ENCODE results near the gene ZNF23. TPM values are rescaled to one million over a fixed set of nuclear protein-coding genes. Genes with fewer than 3 reads are reported as not detected.

ZNF23 gene
- total RNA-seq, 1 experiment from 2014 or later, result 11.1 TPM

GRCh38 chr16:71461686-71462648, at the start of gene ZNF23 (continued):
- no peak for TF ChIP-seq FOSL1 (IDR thresholded peaks at IDR 0.05; ENCODE audit: low read depth)
- no peak for TF ChIP-seq ATF3 (IDR thresholded peaks at IDR 0.05)
- peak; percentile 26 for TF ChIP-seq TCF7L2 (IDR thresholded peaks at IDR 0.05; ENCODE audit: borderline replicate concordance, extremely low read depth, insufficient read depth, insufficient read length)
- TF ChIP-seq JUND (IDR thresholded peaks at IDR 0.05), result no peak
- TF ChIP-seq ZFX (IDR thresholded peaks at IDR 0.05), result peak; percentile 60; the same call in 1 of the 2 replicates
- TF ChIP-seq EZH2phosphoT487 (IDR thresholded peaks at IDR 0.05; ENCODE audit: borderline replicate concordance), result no peak
- no peak for TF ChIP-seq ZNF274 (IDR thresholded peaks at IDR 0.05; ENCODE audit: low read depth, low read length)
- TF ChIP-seq CBX3 (IDR thresholded peaks at IDR 0.05; ENCODE audit: low read depth), result peak; percentile 61; the same call in 1 of the 2 replicates

- Histone ChIP-seq H3K4me2 (ENCODE audit: low read length) (no peak overlapping the region), H3K79me2 (ENCODE audit: insufficient read depth, low read length) (no peaks in the 10 kb centered on the region), H3K9me2 (ENCODE audit: insufficient read depth) (no peaks in the 10 kb centered on the region), H3K36me3 (ENCODE audit: control insufficient read depth in 1 of 2, insufficient read depth in 2 of 2, low read length in 2 of 2) (no peaks in the 10 kb centered on the region), H3K9ac (ENCODE audit: low read length) (no peak overlapping the region), H2AFZ (ENCODE audit: low read depth, low read length, poor library complexity, severe bottlenecking) (no peak overlapping the region), H4K20me1 (ENCODE audit: insufficient read depth) (no peaks in the 10 kb centered on the region), H3K27ac (ENCODE audit: low read depth, low read length) (no peak overlapping the region), H3K4me1 (ENCODE audit: control insufficient read depth in 1 of 2, insufficient read depth in 2 of 2, low read length in 2 of 2) (0 out of 4 replicates have a peak, but pooled peaks cover 0 to 3% of the 10 kb centered on the region in 2 experiments), H3K27me3 (ENCODE audit: insufficient read depth, low read length) (no peaks in the 10 kb centered on the region), H3K9me3 (ENCODE audit: control insufficient read depth in 1 of 2, insufficient read depth in 1 of 2, low read depth in 1 of 2, low read length in 2 of 2) (no peaks in the 10 kb centered on the region), H3K4me3 (replicated peaks in 1 of 2; ENCODE audit: low read depth in 1 of 2, low read length in 2 of 2) (no peak overlapping the region)
- CTCF ChIA-PET, result no interaction called here
- no TSS peak for BruUV-seq (replicated peaks)
- TF ChIP-seq EGR1 (IDR thresholded peaks at IDR 0.05; ENCODE audit: low read depth), result no peak
- no peak for TF ChIP-seq EZH2 (IDR thresholded peaks at IDR 0.05)
- no peak for TF ChIP-seq SP1 (IDR thresholded peaks at IDR 0.05; ENCODE audit: low read depth)
- no peak for TF ChIP-seq SIN3A (IDR thresholded peaks at IDR 0.05; ENCODE audit: low read depth)
- no peak for TF ChIP-seq RAD21 (IDR thresholded peaks at IDR 0.05; ENCODE audit: low read depth)
- DNase-seq (ENCODE audit: low read depth, low spot score) (no peak), ATAC-seq (no peak)
- intact Hi-C loops (cut with micrococcal nuclease), result no loop called here
- POLR2A ChIA-PET, result no interaction called here
- RAD21 ChIA-PET (ENCODE audit: low non-redundant PET in 1 of 2, low total read pairs in 2 of 2, uncharacterized antibody in 2 of 2, unreplicated experiment in 2 of 2), result no interaction called here
Observed at GRCh38 chr16:71507061-71507460, 45.0 kb upstream of the ZNF23 start.

Data from HCT116 (cell line).